ENCODE data around the gene HSP90AA1. TPM values are rescaled to one million over a fixed set of nuclear protein-coding genes. Genes with fewer than 3 reads are reported as not detected.

The HSP90AA1 gene
- total RNA-seq, 1 donor: 368 TPM

DNA sequence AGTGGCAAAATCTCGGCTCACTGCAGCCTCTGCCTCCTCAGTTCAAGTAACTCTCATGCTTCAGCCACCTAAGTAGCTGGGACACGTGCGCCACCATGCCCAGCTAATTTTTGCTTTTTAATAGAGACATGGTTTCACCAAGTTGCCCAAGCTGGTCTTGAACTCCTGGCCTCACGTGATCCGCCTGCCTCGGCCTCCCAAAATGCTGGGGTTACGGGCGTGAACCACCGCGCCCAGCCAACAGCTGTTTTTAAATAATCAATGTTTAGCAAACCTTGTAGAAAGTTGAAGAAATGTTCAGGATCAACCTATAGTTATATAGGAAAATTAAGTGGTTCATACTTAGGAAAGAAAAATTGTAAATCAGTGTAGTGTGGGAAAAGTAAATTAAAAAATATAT is 6.0 kb upstream of the HSP90AA1 start:
- no peak overlapping the region for H3K4me3 ChIP-seq (ENCODE audit: low read depth, low read length)
- TF ChIP-seq, protein P1, sequence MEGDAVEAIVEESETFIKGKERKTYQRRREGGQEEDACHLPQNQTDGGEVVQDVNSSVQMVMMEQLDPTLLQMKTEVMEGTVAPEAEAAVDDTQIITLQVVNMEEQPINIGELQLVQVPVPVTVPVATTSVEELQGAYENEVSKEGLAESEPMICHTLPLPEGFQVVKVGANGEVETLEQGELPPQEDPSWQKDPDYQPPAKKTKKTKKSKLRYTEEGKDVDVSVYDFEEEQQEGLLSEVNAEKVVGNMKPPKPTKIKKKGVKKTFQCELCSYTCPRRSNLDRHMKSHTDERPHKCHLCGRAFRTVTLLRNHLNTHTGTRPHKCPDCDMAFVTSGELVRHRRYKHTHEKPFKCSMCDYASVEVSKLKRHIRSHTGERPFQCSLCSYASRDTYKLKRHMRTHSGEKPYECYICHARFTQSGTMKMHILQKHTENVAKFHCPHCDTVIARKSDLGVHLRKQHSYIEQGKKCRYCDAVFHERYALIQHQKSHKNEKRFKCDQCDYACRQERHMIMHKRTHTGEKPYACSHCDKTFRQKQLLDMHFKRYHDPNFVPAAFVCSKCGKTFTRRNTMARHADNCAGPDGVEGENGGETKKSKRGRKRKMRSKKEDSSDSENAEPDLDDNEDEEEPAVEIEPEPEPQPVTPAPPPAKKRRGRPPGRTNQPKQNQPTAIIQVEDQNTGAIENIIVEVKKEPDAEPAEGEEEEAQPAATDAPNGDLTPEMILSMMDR (IDR thresholded peaks at IDR 0.05; ENCODE audit: insufficient read depth, low read length): no peak
- no peak for DNase-seq (ENCODE audit: low read depth)

- no peak overlapping the region for H3K4me3 ChIP-seq (ENCODE audit: low read depth, low read length)
- DNase-seq (ENCODE audit: low read depth): no peak
- TF ChIP-seq, protein P1 (IDR thresholded peaks at IDR 0.05; ENCODE audit: insufficient read depth, low read length): no peak
These were observed 3.9 kb upstream of the HSP90AA1 start for GRCh38 chr14:102090713-102091112.

- TF ChIP-seq, protein P1 (IDR thresholded peaks at IDR 0.05; ENCODE audit: insufficient read depth, low read length): no peak
- DNase-seq (ENCODE audit: low read depth): no peak
- no peak overlapping the region for H3K4me3 ChIP-seq (ENCODE audit: low read depth, low read length)
These were observed 2.9 kb upstream of the HSP90AA1 start for GRCh38 chr14:102089621-102090343.

GRCh38 chr14:102088012-102088792 is 1.4 kb upstream of the HSP90AA1 start:
- peak overlapping the region; percentile 69 for H3K4me3 ChIP-seq (ENCODE audit: low read depth, low read length)
- TF ChIP-seq, protein P1 (IDR thresholded peaks at IDR 0.05; ENCODE audit: insufficient read depth, low read length): no peak
- DNase-seq (ENCODE audit: low read depth): no peak

DNA sequence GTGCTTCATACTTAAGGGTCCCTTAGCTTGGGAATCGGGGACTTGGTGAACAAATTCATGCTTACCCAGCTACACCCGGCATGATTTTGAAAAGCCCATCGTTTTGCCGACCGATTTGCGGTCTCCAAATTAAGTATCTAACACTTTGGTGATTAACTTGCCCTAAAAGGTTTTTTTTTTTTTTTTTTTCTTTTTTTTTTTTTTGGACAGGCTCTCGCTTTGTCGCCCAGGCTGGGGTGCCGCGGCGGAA is 843 bp upstream of the HSP90AA1 start:
- no peak for DNase-seq (ENCODE audit: low read depth)
- H3K4me3 ChIP-seq (ENCODE audit: low read depth, low read length): peak overlapping the region; percentile 69
- TF ChIP-seq, protein P1 (IDR thresholded peaks at IDR 0.05; ENCODE audit: insufficient read depth, low read length): no peak

GRCh38 chr14:102086709-102086971 is 204 bp downstream of the HSP90AA1 start:
- peak overlapping the region; percentile 77 for H3K4me3 ChIP-seq (ENCODE audit: low read depth, low read length)
- no peak for DNase-seq (ENCODE audit: low read depth)
- TF ChIP-seq, protein P1 (IDR thresholded peaks at IDR 0.05; ENCODE audit: insufficient read depth, low read length): no peak
